HG02759 (cell line): ENCODE results near the gene PSMF1.

Experiments
- ATAC-seq: cut with Tn5 transposase; IDR thresholded peaks from one replicate; pipeline ENCODE4 v1.9.1; 2021; ENCODE audit warnings: mild to moderate bottlenecking, moderate library complexity; ENCODE audit not compliant: unreplicated experiment

The PSMF1 gene

DNA sequence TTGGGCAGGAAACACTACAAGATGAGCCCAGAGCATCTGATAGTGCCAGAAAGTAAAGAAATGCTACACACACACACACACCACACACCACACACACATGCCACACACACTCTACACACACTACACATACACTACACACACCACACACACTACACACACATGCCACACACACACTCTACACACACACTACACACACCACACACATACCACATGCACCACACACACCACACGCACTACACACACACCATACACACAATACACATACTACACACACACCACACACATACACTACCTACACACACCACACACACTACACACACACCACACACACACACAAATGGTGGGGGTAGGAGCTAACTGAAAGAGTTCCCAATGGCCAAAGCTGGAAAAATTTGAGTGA, 69.9 kb downstream of the PSMF1 start:
- ATAC-seq, result no peak

DNA sequence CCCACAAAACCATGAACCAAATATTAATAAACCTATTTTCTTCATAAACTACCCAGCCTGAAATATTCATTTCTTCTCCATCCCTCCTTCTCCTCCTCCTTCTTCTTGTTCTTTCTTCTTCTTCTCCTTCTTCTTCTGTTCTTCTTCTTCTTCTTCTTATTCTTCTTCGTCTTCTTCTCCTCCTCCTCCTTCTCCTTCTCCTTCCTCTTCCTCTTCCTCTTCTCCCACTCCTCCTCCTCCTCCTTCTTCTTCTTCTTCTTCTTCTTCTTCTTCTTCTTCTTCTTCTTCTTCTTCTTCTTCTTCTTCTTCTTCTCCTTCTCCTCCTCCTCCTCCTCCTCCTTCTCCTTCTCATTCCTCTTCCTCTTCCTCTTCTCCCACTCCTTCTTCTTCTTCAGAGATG, 71.4 kb downstream of the PSMF1 start:
- ATAC-seq, result no peak

DNA sequence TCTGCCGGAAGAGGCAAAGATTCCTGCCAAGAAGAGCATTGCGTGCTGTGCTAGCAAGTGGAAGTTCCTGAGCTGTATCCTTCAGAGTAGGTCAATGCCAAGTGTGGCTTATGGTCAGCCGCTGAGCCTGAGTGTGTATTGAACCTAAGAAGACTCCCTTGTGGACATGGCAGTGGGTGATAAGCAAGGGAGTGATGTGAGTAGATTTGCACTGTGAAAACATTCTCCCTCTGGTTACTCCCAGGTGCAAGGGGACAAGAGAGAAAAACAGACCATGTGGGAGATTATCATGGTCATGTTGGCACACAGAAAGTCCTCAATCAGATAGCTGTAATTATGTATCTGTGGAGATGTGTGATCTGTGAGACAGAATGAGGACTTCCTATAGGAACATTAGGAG, 72.4 kb downstream of the PSMF1 start:
- no peak for ATAC-seq

DNA sequence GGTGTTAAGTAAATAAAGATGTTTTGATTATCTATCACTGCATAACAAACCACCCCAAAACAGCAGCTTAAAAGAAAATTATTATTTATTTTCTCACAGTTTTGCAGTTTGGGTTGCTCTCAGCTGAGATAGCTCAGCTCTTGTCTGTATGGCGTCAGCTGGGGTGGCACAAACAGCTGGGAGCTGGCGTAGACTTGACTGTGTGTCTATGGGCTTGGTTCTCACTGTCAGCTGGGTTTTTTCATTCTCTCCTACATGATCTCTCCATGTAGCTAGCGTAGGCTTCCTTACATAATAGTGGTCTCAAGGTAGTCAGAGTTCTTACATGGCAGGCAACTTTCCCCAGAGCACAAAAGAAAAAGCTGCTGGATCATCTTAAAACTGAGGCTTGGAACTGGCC, 72.9 kb downstream of the PSMF1 start:
- ATAC-seq, result no peak

DNA sequence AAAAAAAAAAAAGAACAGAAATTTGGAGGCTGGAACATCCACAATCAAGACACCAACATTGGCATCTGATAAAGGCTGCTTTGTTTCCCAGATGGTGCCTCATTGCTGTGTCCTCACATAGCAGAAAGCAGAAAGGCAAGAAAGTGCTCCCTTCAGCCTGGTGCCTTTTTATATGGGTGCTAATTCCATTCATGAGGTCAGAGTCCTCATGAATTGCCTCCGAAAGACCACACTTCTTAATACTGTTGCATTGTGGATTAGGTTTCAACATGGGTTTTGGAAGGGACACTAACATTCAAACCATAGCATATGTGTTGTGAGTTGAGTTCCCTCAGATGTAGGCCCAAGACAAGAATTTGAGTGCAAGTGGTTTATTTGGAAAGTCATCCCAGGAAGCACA, 76.8 kb downstream of the PSMF1 start:
- no peak for ATAC-seq

DNA sequence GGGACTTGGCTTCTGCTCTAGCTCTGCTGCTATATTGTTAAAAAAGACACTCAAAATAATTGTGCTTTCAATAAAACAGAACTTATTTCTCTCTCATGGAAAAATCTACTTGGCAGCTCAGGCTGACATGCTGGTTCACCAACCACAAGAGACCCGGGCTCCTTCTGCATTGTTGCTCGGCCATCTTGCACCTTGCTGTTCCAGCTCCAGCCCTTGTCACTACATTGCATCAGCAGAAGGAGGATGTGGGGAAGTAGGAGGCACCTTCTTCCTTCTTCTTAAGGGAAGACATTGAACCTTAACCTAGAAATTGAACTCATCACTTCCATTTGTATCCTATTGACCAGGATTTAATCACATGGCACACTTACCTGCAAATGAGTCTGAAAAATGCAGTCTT, 78.2 kb downstream of the PSMF1 start:
- ATAC-seq, result no peak

DNA sequence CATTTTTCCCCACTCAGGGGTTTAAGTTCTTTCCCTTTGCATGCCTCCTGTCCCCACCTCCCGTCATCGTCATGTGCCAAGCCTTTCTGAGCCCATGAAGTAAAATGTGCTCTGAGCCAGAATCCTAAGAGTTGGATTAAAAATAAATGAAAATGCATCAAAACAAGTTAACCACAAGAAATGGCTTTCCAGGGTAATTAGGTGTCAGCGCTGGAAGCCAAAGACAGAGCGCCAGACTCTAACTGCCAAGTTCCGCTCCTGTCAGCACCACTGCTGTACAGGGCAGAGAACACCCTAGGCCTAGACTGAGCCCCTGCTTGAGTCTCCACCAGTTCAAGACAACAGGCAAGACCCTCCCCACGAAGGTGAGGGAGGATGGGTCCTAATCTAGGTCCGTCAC, 79.4 kb downstream of the PSMF1 start:
- ATAC-seq, result no peak

DNA sequence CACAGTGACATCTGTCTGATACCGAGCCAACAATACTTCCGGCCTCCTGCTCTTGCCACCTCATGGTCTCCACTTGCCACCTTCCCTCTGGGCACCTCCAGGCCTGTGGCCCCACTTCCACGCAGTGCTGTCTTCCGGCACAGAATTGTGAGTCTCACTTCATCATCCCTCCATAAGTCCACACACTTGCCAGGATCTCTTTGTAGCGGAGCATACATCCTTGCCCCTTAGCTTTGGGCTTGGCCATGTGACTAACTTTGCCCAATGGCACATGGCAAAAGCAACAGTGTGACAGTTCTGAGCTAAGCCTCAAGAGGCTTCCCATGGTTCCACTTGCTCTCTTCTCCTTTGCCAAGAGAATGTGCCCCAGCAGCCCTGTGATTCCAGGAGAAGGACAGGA, 80.3 kb downstream of the PSMF1 start:
- ATAC-seq, result no peak

DNA sequence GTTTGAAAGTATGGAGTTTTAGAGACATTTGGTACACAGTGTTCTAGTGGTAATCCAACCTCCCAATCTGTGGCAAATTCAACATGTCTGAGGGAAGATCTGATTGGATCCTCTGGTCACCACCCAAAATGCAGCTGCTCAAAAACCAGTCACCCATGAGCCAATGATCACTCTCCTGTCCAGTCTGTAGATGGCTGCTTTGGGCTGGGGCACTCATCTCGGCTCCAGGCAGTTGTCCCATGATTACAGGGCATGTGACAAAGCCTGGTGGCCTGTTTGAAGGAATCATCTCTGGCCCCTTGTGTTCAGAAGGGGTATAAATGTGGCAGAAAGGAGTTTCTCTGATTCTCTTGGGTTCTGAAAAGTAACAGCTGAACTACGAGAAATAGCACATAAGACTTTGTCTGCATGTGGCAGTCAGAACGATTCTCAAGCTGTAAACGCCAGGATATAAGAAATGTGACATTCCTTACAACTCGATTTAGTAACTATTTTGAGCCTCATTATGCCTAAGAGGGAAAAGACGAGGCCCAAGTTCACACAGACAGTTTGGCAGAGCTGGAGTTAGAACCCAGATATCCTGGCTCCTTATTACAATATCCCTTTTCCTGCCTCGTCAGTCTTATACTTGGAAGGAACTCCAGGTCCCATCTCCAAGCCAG, 80.9 kb downstream of the PSMF1 start:
- no peak for ATAC-seq

DNA sequence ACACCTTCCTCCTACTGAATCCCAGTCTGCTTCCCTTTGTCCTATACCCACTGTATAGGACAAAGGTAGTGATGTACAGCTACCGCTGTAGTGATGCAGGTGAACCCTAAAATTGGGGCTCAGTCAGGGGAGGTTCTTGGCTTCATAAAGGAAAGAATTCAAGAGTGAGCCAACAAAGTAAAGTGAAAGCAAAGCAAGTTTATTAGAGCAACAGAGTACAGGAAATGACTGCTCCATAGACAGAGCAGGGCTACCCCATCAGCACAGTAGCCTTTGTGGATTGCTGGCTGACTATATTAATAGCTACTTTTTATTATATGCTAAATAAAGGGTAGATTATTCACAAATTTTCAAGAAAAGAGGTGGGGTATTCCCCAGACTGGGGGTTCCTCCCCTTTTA, 81.6 kb downstream of the PSMF1 start:
- ATAC-seq, result no peak

DNA sequence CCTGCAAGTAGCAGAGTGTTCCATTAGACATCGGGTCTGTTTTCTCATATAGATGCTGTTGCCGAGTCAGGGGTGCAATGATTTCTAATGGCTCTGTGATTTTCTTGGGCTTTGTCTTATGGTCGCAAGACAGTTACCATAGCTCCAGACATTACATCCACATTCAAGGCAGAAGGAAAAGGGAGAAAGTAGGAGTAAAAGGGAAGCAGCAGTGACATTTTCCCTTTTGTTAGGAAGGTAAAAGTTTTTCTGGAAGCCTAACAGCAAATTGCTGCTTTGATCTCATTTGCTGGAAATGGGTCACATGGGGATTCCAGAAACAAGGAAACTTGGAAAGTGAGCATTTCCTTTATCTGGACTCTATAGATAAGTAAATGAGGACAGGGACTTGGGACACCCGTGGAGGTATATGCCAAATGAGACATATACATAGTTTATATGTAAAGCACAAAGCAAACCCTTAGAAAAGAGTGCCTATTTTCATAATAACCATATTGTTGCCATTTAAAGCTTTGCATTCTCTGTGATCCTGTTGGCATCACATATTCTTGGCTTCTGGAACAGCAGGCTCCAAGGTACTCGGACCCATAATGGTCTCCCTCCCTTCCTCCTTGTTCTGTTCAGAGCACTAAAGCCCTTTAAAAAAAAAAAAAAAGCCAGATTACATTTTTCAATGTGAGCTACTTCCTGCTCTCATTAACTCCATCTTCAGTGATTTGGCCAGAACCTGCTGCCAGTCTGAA, 84.5 kb downstream of the PSMF1 start, which contains the start of gene C20orf202:
Gene C20orf202 (plus strand): TSS at position 693 of the 743 bp plus-strand sequence. CDS start 132 bp downstream, outside the sequence.
- ATAC-seq, result no peak

DNA sequence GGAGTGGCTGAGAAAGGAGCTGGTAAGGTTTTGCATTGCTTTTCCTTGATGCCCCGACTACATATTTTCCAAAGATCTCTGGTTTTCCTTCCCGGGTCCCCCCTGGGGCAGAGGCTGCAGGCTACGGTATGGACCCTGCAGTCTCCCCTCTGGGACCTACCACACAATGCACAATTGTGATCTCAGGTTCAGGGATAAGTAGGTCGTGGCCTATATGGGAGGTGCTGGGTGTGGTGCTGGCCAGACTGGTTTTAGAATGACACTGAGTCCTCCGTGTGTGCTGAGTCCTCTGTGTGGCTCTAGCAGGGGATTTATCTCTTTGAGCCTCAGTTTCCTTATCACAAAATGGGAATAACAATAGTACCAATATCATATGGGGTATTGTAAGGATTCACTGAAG, 85.2 kb downstream of the PSMF1 start:
- no peak for ATAC-seq

DNA sequence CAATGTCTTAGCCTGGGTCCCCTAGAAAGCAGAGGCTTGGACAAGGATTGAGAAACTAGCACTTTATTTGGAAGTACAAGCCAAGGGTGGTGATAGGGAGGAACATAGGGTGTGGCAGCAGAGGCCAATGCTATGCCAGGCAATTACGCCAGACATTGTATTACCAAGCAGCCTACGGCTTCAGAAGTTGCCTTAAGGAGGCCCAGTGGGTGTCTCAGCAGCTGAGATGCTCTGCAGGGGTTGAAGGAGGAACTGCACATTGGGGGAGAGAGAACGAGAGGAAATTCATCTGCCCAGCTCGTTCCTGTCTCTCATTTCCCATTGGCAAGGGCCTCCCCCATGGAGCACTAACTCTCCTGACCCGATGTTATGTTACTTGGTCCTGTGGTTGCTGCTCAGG, 85.7 kb downstream of the PSMF1 start:
- ATAC-seq, result no peak

DNA sequence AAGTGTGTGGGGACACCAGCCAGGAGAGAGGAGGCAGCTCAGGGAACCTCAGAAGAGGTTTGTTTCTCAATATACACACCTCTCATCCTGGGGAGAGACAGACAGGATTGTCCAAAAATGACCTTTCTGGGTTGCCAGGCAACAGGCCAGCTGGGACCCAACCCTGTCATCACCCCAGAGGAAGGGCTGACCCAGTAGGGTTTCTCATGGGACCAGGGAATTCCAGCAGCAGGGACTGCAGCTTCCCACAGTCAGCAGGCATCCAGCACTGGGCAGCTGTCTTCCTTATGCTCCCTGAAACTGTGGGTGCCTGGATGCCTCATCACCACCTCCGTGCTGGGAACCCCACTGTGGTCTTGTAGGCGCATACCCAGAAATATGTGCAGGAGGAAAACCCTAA, 86.2 kb downstream of the PSMF1 start:
- no peak for ATAC-seq

DNA sequence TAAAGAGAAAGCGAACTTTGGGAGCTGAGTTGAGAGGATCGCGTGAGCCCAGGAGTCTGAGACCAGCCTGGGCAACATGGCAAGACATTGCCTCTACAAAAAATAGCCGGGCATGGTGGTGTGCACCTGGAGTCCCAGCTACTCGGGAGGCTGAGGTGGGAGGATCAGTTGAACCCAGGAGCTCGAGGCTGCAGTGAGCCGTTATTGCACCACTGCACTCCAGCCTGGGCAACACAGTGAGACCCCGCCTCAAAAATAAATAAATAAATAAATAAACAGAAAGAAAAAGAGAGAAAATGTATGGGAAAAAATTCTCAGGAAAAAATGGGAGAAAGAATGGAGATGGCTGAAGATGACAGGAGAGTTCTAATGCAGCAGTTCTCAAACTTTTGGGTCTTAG, 87.4 kb downstream of the PSMF1 start:
- no peak for ATAC-seq

DNA sequence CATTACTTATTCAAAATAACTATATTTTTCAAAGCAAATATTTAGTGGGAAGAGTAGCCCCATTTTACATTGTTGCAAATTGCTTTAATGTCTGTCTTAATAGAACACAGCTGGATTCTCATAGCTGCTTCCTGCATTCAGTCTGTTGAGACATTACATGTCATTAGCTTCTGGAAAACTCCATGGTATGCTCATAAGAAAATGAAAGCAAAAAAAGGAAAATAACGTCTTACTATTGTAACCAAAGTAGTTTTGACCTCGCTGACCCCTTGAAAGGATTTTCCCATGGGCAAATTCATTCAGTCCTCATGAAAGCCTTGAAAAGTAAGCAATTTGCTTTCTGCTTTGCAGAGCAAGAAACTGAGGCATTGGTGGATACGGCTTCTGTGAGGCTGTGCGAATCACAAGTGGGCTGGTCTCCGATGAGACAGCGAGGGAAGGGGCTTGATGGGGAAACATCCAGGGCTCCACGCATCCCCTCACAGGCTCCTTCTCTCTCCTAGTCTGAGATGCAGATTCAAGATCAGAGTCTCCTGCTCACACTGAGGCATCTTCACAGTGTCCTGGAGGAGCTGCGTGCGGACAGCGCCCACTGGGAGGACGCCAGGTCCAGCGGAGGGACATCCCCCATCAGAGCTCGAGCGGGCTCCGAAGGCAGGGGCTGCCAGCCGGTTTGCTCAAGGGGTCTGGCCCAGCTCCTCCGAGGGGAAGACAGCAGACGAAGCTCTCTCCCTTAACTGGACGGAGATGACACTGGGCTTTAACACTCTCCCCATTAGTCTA, 88.2 kb downstream of the PSMF1 start:
- ATAC-seq, result no peak

DNA sequence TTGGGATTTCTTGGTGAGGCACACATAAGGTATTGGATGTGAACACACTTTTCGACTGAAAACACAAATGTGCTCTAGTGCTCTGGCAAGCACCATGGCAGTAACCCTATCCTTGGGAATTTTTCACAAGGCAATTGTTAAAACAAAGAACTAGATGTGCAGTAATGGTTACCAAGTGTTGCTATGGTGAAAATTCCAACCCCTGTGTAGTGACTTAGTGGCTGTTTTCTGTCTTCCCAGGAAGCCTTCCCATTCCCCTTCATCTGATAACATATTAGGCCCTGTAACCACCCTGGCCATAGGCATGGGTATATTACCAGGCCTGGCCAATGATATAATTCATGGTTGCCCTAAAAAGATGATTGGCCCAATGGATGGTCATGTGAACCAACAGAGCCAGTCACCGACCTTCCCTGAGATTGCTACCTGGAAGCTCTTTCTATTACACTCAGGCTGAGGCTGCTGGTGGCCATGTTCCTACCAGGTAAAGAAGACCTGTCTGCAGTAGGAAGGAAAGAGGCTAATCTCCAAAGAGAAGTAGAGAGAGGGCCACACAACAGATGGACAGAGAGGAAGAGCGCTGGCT, 89.0 kb downstream of the PSMF1 start:
- ATAC-seq, result no peak

DNA sequence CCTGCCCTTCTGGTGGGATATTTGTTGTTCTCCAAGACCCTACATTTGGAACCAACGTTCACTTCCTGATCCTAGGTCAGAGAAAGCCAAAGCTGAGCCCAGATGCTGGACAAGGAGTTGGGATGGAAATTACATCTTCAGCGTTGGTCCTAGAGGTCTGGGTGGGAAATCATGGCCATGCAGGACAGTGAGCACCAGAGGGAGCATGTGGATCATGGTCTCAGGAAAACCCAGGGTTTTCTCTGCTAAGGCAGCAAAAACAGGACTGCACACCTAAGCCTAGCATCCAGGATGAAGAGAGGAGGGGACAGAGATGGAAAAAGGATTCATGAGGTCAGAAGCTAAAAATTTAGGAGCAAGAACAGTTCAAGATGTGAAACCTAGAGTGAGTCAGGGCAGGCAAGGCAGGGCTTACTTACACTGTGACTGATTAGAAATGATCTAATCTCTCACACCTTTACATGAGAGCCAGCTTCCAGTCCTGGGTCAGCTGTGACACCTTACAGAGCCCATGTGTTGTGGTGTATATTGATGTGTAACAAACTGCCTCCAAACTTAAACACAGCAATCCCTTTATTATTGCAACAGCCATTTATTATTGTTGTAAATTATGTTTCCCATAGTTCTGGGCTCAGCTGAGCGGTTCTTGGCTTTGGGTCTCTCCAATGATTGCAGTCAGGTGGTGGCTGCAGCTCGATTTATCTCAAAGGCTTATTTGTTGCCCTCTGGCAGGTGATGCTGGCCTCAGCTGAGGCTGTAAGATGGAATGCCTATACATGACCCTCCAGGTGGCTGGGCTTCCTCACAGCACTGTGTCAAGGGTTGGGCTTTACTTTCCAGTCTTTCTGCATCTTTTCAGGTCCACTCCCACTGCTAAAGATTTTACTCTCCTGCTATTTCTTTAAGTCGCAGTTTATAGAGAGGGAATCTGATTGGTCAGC, 91.3 kb downstream of the PSMF1 start:
- ATAC-seq, result no peak

DNA sequence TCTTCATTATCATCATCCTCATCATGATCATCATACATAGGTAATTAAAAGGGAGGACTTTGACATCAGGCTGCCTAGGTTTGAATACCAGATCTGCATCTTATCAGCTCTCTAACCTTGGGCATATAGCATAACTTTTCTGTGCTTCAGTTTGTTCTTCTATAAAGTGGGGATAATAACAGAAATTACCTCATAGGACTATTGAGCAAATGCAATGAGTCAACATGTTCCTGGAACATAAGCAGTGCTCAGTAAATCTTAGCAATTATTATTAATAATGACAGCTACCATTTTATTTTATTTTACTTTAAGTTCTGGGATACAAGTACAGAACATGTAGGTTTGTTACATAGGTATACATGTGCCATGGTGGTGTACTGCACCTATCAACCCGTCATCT, 92.1 kb downstream of the PSMF1 start:
- no peak for ATAC-seq

DNA sequence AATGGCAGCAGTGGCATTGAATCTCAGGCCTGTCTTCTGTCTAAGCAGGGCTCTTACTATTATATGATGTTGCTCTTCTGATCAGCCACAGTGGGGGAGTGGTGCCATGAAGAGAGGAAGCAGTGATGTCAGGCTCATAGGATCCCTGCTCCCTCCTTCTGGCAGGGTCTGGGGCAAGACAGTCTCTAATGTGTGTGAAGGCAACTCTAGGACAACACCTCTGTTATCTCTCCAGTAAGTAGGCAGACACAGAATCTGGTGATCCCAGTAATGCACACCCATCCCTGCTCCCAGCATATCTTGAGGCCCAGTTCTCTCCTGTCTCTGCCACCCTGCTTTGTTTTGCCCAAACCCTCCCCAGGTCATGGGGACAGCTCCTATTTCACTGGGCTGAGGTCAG, 93.6 kb downstream of the PSMF1 start:
- no peak for ATAC-seq
